Endometrial microvascular endothelial cells (primary cell): Measurements from ENCODE around the gene VPS51. TPM values are rescaled to one million over a fixed set of nuclear protein-coding genes. Genes with fewer than 3 reads are reported as not detected.

Experiments
- in situ Hi-C: cut with HindIII; loops from 2 replicates; pipeline ENCODE4 v1.10.0; 2017; ENCODE audit warnings: low sequenced_read_pairs, low pct_unique_long_range_greater_than_20kb; ENCODE audit errors: inconsistent ontology term
- total RNA-seq: library from RNA; depleted of rRNA; stranded (reverse); fragments of >200 nt; gene quantifications from one replicate; pipeline ENCODE4 v1.2.3, GENCODE V29; 2015; ENCODE audit errors: inconsistent ontology term

Gene VPS51
- total RNA-seq, 1 donor from 2014 or later: 219 TPM

- in situ Hi-C loops: no loop called here
Measured at GRCh38 chr11:65128182-65129145, 32.5 kb downstream of the VPS51 start.

- in situ Hi-C loops: no loop called here
Measured at GRCh38 chr11:65129649-65130441, 33.8 kb downstream of the VPS51 start.

- in situ Hi-C loops: no loop called here
Measured at GRCh38 chr11:65130631-65131416, 34.8 kb downstream of the VPS51 start.

- in situ Hi-C loops: no loop called here
Measured at GRCh38 chr11:65131417-65131776, 35.4 kb downstream of the VPS51 start.

- in situ Hi-C loops: no loop called here
Measured at GRCh38 chr11:65131895-65132237, 35.9 kb downstream of the VPS51 start.

- in situ Hi-C loops: no loop called here
Measured at GRCh38 chr11:65132238-65132987, 36.4 kb downstream of the VPS51 start.

GRCh38 chr11:65132988-65133700, 37.1 kb downstream of the VPS51 start:
- in situ Hi-C loops: no loop called here

- in situ Hi-C loops: no loop called here
Measured at GRCh38 chr11:65133724-65134123, 37.7 kb downstream of the VPS51 start.

- in situ Hi-C loops: no loop called here
Measured at GRCh38 chr11:65134240-65134951, 38.4 kb downstream of the VPS51 start, which contains the start of gene SYVN1. TSS of gene SYVN1 (minus strand) at chr11:65134519. CDS start at chr11:65133601, 918 bp downstream.

- in situ Hi-C loops: no loop called here
Measured at GRCh38 chr11:65134952-65135632, 39.1 kb downstream of the VPS51 start.

- in situ Hi-C loops: no loop called here
Measured at GRCh38 chr11:65135633-65136145, 39.7 kb downstream of the VPS51 start.

- in situ Hi-C loops: no loop called here
Measured at GRCh38 chr11:65136515-65137096, 40.6 kb downstream of the VPS51 start.

- in situ Hi-C loops: no loop called here
Measured at GRCh38 chr11:65141896-65142494, 46.0 kb downstream of the VPS51 start.

- in situ Hi-C loops: no loop called here
Measured at GRCh38 chr11:65147352-65148075, 51.5 kb downstream of the VPS51 start.

- in situ Hi-C loops: no loop called here
Measured at GRCh38 chr11:65148657-65149056, 52.6 kb downstream of the VPS51 start.
